Measurements from ENCODE around the gene CHID1. TPM values are rescaled to one million over a fixed set of nuclear protein-coding genes. Genes with fewer than 3 reads are reported as not detected.

Gene CHID1
- total RNA-seq, 1 donor from 2014 or later, result 88.3 TPM

DNA sequence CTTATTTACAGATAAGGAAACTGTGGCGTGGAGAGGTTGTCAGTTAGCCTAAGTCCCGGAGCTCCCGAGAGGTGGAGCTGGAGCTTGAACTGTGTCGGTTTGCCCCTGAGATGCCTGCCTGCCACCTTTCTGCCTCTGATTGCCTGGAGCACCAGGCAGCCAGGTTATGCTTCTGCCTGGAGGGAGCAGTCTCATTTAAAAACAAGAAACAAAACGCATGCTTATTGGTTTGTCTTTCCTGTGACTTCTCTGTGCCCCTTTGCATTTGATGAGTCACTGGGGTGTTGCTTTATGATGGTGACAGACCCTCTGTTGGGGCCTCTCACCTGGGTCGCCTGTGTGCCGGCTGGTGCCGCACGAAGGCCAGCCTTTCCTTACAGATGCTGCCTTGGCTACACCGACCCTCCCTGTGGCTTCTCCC, 27.2 kb upstream of the CHID1 start:
- Mint-ChIP-seq H3K4me1 (peaks cover 15% of the 10 kb centered on the region), H3K9me3 (no peaks in the 10 kb centered on the region), H3K27me3 (ENCODE audit: low read depth) (no peaks in the 10 kb centered on the region), H3K36me3 (peaks cover 3% of the 10 kb centered on the region), H3K4me3 (no peak overlapping the region), H3K27ac (peak overlapping the region; percentile 43)
- TF ChIP-seq, protein P1, sequence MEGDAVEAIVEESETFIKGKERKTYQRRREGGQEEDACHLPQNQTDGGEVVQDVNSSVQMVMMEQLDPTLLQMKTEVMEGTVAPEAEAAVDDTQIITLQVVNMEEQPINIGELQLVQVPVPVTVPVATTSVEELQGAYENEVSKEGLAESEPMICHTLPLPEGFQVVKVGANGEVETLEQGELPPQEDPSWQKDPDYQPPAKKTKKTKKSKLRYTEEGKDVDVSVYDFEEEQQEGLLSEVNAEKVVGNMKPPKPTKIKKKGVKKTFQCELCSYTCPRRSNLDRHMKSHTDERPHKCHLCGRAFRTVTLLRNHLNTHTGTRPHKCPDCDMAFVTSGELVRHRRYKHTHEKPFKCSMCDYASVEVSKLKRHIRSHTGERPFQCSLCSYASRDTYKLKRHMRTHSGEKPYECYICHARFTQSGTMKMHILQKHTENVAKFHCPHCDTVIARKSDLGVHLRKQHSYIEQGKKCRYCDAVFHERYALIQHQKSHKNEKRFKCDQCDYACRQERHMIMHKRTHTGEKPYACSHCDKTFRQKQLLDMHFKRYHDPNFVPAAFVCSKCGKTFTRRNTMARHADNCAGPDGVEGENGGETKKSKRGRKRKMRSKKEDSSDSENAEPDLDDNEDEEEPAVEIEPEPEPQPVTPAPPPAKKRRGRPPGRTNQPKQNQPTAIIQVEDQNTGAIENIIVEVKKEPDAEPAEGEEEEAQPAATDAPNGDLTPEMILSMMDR (IDR thresholded peaks at IDR 0.05; ENCODE audit: unreplicated experiment), result no peak
- DNase-seq (ENCODE audit: low spot score in 2 of 2, unreplicated experiment in 2 of 2), result no peak

DNA sequence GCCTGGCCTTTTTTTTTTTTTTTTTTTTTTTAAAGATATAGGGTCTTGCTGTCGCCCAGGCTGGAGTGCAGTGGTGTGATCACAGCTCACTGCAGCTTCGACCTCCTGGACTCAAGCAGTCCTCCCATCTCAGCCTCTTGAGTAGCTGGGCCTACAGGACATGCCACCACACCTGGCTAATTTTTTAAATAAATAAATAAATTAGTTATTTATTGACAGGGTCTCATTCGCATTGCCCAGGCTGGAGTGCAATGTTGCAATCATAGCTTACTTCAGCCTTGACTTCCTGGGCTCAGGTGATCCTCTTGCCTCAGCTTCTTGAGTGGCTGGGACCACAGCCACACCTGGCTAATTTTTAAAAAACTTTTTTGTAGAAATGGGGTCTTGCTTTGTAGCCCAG, 25.6 kb upstream of the CHID1 start:
- Mint-ChIP-seq H3K27ac (no peak overlapping the region), H3K27me3 (ENCODE audit: low read depth) (no peaks in the 10 kb centered on the region), H3K4me3 (no peak overlapping the region), H3K9me3 (no peaks in the 10 kb centered on the region), H3K4me1 (peaks cover 13% of the 10 kb centered on the region), H3K36me3 (peaks cover 3% of the 10 kb centered on the region)
- no peak for DNase-seq (ENCODE audit: low spot score in 2 of 2, unreplicated experiment in 2 of 2)
- TF ChIP-seq, protein P1 (IDR thresholded peaks at IDR 0.05; ENCODE audit: unreplicated experiment), result no peak

DNA sequence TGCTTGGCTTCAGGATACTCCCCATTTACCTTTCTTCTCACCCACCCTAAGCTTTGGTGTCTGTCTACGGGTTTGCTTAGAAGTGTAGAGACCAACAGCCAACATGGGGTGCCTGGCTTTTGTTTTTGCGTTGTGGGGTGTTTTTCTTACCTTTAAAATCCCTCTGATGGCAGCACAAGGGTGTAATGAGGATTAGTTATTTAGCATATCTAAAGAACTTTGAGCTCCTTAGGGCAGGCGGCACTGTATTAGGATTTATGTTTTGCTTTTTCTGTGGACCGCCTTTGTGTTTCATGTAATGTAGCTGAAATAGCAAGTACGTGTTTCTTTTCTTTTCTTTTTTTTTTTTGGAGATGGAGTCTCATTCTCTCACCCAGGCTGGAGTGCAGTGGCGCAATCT, 23.9 kb upstream of the CHID1 start:
- Mint-ChIP-seq H3K27ac (peak overlapping the region; percentile 21), H3K4me3 (no peak overlapping the region), H3K36me3 (peaks cover 3% of the 10 kb centered on the region), H3K9me3 (no peaks in the 10 kb centered on the region), H3K27me3 (ENCODE audit: low read depth) (no peaks in the 10 kb centered on the region), H3K4me1 (peaks cover 13% of the 10 kb centered on the region)
- DNase-seq (ENCODE audit: low spot score in 2 of 2, unreplicated experiment in 2 of 2), result no peak
- TF ChIP-seq, protein P1 (IDR thresholded peaks at IDR 0.05; ENCODE audit: unreplicated experiment), result no peak

DNA sequence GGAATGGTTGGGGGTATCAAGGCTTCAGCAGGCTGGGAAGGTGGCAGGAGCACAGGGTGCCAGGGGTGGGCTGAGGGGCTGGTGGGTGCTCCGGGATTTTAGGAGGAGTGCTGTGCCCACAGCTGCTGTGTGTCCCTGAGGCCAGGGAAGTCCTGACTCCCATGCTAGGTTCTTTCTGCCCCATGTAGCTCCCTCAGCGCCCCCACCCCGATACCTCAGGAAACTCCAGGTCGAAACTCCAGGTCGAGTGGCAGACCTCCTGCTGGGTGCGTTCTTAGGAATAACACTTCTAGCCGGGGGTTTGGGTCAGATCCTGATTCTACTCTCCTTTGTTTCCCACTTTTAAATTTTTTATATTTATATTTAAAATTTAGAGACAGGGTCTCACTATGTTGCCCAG, 23.3 kb upstream of the CHID1 start:
- H3K4me3 Mint-ChIP-seq, result no peak overlapping the region
- no peak for DNase-seq (ENCODE audit: low spot score in 2 of 2, unreplicated experiment in 2 of 2)
- TF ChIP-seq, protein P1 (IDR thresholded peaks at IDR 0.05; ENCODE audit: unreplicated experiment), result no peak
- H3K4me1 Mint-ChIP-seq, result peaks cover 14% of the 10 kb centered on the region
- peaks cover 3% of the 10 kb centered on the region for H3K36me3 Mint-ChIP-seq
- no peaks in the 10 kb centered on the region for H3K27me3 Mint-ChIP-seq (ENCODE audit: low read depth)
- H3K9me3 Mint-ChIP-seq, result no peaks in the 10 kb centered on the region
- peak overlapping the region; percentile 40 for H3K27ac Mint-ChIP-seq

DNA sequence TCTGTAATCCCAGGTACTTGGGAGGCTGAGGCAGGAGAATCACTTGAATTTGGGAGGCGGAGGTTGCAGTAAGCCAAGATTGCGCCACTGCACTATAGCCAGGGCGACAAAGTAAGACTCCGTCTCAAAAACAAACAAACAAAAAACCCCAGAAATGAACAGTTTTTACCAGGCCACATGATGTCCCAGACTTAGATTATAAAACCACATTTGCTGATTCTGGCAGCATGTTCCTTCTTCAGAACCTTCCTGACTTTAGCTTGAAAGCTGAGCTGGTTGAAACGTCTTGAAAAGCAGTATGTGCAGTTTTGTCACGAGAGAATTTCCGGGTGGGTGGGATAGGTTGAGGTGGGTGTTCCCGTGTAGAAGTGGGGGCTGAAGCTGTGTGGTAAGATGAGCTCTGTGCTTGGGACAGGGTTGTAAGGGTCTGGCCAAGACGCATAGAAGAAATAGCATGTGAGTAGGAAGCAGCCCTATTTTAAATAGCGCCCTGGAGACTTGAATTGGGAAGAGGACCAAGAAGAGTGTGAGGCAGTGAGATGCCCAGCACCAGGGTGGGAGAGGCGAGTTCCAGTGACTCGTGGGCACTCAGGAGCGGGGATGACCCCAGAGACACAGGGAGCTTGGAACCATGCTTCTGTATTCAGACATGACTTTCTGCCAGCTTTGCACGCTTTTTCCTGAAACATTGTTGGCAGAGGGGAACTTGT, 22.7 kb upstream of the CHID1 start:
- DNase-seq (ENCODE audit: low spot score in 2 of 2, unreplicated experiment in 2 of 2), result no peak
- H3K27ac Mint-ChIP-seq, result peak overlapping the region; percentile 40
- no peaks in the 10 kb centered on the region for H3K9me3 Mint-ChIP-seq
- peaks cover 20% of the 10 kb centered on the region for H3K4me1 Mint-ChIP-seq
- H3K27me3 Mint-ChIP-seq (ENCODE audit: low read depth), result no peaks in the 10 kb centered on the region
- TF ChIP-seq, protein P1 (IDR thresholded peaks at IDR 0.05; ENCODE audit: unreplicated experiment), result no peak
- H3K4me3 Mint-ChIP-seq, result no peak overlapping the region
- peaks cover 3% of the 10 kb centered on the region for H3K36me3 Mint-ChIP-seq
